Fibroblast of the conjunctiva (primary cell): ENCODE results near the gene GSTM1.
A peak's percentile ranks its signal among the peaks of the same experiment; 100 is the strongest.

Experiments
- DNase-seq: peaks from one replicate; pipeline ENCODE4 v3.0.0-alpha.2; 2010; ENCODE audit warnings: low read depth

Gene GSTM1

DNA sequence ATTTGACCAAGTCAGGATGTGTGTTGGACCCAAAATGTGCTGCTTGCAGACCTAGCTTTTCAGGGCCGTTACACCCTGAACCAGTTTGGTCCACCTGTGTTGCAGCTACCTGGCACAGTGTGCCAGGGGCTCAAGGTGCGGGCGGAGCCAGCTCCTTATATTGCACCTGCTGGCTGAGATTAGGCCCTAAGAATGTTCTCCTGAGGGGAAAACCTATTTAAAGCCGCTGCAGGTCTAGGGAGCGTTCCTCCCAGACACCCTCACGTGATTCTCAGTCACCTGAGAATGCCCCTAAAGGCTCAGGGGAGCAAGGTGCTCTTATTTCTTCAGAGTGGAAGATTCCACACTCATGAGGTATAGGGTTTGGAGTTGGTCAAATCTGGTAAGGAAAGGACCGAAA lies 41.3 kb downstream of the GSTM1 start:
- DNase-seq = no peak

DNA sequence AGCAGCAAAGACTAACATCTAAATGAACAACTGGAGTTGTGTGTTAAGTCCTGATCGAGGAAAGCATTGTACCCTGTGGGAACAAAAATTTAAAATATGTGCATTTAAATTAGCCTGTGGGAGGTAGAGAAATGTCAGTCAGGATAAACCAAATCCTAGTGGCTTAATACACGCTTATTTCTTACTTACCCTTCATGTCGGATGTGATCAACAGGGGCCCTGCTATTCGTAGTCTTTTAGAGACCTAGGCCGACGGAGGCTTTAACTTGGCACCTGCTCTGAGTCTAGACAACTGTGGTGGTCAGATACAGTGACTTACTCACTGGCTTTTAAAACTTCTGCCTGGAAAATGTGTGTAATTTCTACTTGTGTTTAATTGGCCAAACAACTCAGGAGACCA lies 43.0 kb downstream of the GSTM1 start:
- no peak for DNase-seq

DNA sequence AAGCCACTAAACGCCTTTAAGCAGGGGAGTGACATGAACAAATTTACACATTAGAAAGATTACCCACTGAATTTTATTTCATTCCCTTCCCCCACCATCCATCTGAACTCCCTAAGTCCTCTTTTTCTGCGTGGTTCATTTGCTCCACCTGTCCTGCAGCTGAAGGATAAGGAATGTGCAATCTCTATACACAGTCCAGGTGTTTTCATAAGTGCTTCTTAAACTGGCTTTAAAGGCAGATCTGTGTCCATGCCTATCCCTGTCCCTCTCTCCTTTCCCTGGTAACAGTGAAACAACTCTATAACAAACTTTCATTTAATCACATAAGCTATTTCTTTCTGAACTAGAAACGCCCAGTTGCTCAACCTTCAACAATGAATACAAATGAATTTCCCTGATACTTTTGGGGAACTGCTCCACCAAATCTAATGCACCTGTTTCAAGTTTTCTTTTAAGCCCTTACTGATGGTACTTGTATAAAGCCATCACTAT lies 44.8 kb downstream of the GSTM1 start:
- no peak for DNase-seq

DNA sequence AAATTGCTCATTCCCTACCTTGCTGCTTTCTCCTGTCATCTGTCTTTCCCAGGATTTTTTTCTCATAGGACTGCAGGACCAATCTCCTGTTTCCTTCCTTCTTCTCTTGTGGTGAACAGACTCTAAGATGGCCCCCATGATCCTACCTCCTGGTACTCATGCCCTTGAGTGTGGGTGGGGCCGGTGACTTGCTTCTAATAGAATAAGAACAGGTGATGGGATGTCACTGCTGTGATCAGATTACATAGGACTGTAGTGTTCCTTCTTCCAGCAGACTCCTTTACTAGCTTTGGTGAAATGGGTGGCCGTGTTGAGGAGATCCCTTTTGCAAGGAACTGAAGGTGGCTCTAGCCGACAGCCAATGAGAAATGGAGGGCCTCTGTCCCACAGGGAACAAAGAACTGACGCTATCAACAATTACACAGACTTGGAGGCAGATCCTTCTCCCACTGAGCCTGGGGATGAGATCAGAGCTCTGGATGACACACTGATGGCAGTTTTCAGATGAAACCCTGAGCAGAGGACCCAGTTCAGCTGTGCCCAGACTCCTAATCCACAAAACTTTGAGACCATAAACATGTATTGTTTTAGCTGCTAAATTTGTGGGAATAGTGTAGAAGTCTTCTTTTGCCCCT lies 45.7 kb downstream of the GSTM1 start:
- no peak for DNase-seq

DNA sequence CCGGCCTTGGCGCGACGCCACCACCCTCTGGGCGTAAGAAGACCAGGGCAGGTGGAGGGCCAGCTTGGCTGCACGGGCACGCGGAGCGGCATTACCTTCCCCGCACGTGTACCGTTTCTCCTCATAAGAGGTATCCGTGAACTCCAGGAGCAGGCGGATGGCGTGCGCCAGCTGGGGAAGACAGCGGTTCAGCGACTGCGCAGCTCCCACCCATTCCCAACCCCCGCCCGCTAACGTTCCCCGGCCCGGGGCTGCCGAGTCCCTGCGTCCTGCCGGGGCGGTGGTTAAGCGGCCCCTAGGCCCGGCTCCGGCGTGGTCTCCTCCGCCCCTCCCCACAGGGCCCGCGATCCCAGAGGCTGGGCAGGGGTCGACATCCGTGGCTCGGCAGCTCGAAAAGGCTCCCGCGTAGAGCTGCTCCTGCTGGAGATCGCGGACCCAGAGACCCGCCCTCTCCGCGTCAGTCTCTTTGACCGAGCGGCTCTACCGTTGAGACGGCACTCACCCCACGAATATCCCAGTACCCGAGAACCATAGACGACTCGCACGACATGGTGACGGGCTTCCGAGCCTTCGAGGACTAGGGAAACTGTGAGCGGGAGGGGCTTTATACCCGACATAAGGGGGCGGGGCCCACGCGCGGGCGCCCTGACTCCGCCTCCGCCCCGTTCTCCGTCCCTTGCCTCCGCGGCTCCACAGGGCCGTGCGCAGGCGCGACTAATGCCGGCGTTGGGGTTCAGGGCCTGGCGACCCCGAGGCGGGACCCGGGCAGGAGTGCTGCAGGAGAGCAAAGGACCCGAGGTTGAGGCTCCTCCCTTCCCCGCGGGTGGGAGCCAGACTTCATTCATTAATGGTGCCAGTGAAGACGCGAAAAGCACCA lies 52.4 kb downstream of the GSTM1 start:
- DNase-seq = peak; percentile 27

DNA sequence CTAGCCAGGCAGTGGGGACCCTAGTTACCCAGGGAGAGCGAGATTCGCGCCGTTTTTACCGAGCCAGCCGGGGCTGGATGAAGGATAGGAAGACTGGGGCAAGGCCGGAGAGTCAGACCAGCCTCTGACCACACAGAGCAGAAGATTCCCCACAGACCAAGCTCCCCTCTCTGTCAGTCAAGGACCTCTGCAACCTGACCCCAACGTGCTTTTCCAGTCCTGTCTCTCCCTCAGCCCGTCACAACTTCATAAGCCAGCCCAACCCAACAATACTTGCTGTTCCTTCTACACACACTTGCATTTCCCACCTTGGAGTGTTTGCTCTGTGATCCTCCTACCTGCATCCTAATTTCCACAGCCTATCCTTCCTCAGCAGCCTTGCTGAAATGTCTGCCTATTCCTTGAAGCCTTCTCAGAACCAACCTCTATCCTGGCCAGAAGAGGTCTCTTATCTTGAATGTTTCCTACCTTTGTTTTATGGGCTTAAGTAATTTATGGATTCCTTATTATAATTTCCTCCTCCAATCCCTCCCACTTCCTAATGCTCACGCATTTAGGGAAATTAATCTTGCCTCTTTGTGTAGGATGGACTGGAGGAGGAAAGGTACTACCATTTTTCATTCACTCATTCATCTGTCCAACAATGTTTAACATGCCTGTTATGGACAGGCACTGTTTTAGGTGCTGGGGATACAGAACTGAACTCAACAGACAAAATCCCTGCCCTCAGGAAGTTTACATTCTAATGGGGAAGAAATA lies 53.2 kb downstream of the GSTM1 start, which contains the start of gene GSTM3:
GSTM3 (minus strand) TSS at position 424 of the 759 bp plus-strand sequence. CDS start 751 bp downstream, outside the sequence.
- no peak for DNase-seq
